Astrocyte (in vitro differentiated cells and primary cell): ENCODE results near the gene STRADB. TPM values are rescaled to one million over a fixed set of nuclear protein-coding genes. Genes with fewer than 3 reads are reported as not detected.

Source experiments
- DNase-seq: peaks from one replicate; pipeline ENCODE4 v3.0.0-alpha.2; 2010; ENCODE audit warnings: low read depth
- FAIRE-seq: peaks from 2 replicates; lab custom pipeline; 2011; peaks lifted over from hg19 to GRCh38; lab: Jason Lieb, UNC
- H2AFZ ChIP-seq: 2 replicates; pipeline ENCODE4 v1.6.0; 2012; ENCODE audit warnings: low read depth, low read length, inconsistent platforms
- H3K27ac ChIP-seq: 2 replicates; pipeline ENCODE4 v1.5.1; 2011; ENCODE audit warnings: low read depth, low read length, inconsistent platforms
- H3K27me3 ChIP-seq: 2 replicates; pipeline ENCODE4 v1.6.0; 2011; ENCODE audit warnings: low read length, inconsistent platforms; ENCODE audit not compliant: insufficient read depth
- H3K36me3 ChIP-seq: 2 replicates; pipeline ENCODE4 v1.5.1; 2011; ENCODE audit warnings: low read length, inconsistent platforms; ENCODE audit not compliant: insufficient read depth
- H3K4me1 ChIP-seq: 2 replicates; pipeline ENCODE4 v1.5.1; 2011; ENCODE audit warnings: low read length, inconsistent platforms; ENCODE audit not compliant: insufficient read depth
- H3K4me2 ChIP-seq: 2 replicates; pipeline ENCODE4 v1.6.0; 2012; ENCODE audit warnings: low read length, inconsistent platforms
- H3K4me3 ChIP-seq: 2 replicates; pipeline ENCODE4 v1.5.1; 2011; ENCODE audit warnings: low read depth, mild to moderate bottlenecking, low read length, inconsistent platforms; ENCODE audit not compliant: insufficient read depth
- H3K79me2 ChIP-seq: 2 replicates; pipeline ENCODE4 v1.6.0; 2012; ENCODE audit warnings: mild to moderate bottlenecking, low read length, inconsistent platforms; ENCODE audit not compliant: insufficient read depth
- H3K9ac ChIP-seq: 2 replicates; pipeline ENCODE4 v1.6.0; 2012; ENCODE audit warnings: mild to moderate bottlenecking, low read length, inconsistent platforms
- H3K9me3 ChIP-seq: 2 replicates; pipeline ENCODE4 v1.5.1; 2012; ENCODE audit warnings: low read depth, mild to moderate bottlenecking, low read length, inconsistent platforms; ENCODE audit not compliant: insufficient read depth
- H4K20me1 ChIP-seq: 2 replicates; pipeline ENCODE4 v1.6.0; 2012; ENCODE audit warnings: low read length, inconsistent platforms; ENCODE audit not compliant: insufficient read depth
- H3K27ac Mint-ChIP-seq: one replicate; pipeline ENCODE4 v1.8.0; 2021; ENCODE audit warnings: mild to moderate bottlenecking, mixed read lengths; ENCODE audit not compliant: unreplicated experiment
- H3K27me3 Mint-ChIP-seq: one replicate; pipeline ENCODE4 v1.8.0; 2021; ENCODE audit warnings: low read depth, mixed read lengths; ENCODE audit not compliant: unreplicated experiment
- H3K36me3 Mint-ChIP-seq: one replicate; pipeline ENCODE4 v1.8.0; 2021; ENCODE audit warnings: low read depth, mixed read lengths; ENCODE audit not compliant: unreplicated experiment
- H3K4me1 Mint-ChIP-seq: one replicate; pipeline ENCODE4 v1.8.0; 2021; ENCODE audit warnings: low read depth, mixed read lengths; ENCODE audit not compliant: unreplicated experiment
- H3K4me3 Mint-ChIP-seq: one replicate; pipeline ENCODE4 v1.8.0; 2021; ENCODE audit warnings: mild to moderate bottlenecking, moderate library complexity, mixed read lengths; ENCODE audit not compliant: unreplicated experiment
- H3K9me3 Mint-ChIP-seq: one replicate; pipeline ENCODE4 v1.8.0; 2021; ENCODE audit warnings: mild to moderate bottlenecking, mixed read lengths; ENCODE audit not compliant: unreplicated experiment
- CTCF ChIP-seq: IDR thresholded peaks from 2 replicates; pipeline ENCODE4 v1.5.1; 2011; ENCODE audit warnings: low read depth, mild to moderate bottlenecking, inconsistent platforms, low read length, moderate library complexity; ENCODE audit not compliant: insufficient read depth
- EZH2 ChIP-seq: IDR thresholded peaks from 2 replicates; pipeline ENCODE4 v1.6.1; 2012; ENCODE audit warnings: mild to moderate bottlenecking, low read length, inconsistent platforms; ENCODE audit not compliant: insufficient read depth
- total RNA-seq: library from RNA; stranded (reverse); gene quantifications from 2 replicates; pipeline ENCODE4 v1.2.1, GENCODE V29; 2021

Gene STRADB
- total RNA-seq, 1 donor from 2014 or later = 40.5 TPM

GRCh38 chr2:201406077-201406662, 45.4 kb upstream of the STRADB start:
- Histone ChIP-seq H3K4me1 (peaks cover 9% of the 10 kb centered on the region), H3K27me3 (no peaks in the 10 kb centered on the region), H3K9me3 (no peaks in the 10 kb centered on the region), H3K27ac (no peak overlapping the region), H3K79me2 (peaks cover 11% of the 10 kb centered on the region), H3K4me3 (no peak overlapping the region), H3K36me3 (peaks cover 8% of the 10 kb centered on the region), H3K9ac (no peak overlapping the region), H2AFZ (no peak overlapping the region), H4K20me1 (peaks cover 5% of the 10 kb centered on the region), H3K4me2 (no peak overlapping the region)
- Mint-ChIP-seq H3K9me3 (no peaks in the 10 kb centered on the region), H3K27me3 (no peaks in the 10 kb centered on the region), H3K27ac (peak overlapping the region; percentile 89), H3K4me3 (peak overlapping the region; percentile 82), H3K4me1 (peaks cover 30% of the 10 kb centered on the region), H3K36me3 (peaks cover 8% of the 10 kb centered on the region)
- peak; percentile 34 for FAIRE-seq
- DNase-seq = peak; percentile 71
- TF ChIP-seq EZH2 (no peak), CTCF (no peak)

- Mint-ChIP-seq H3K4me3 (peak overlapping the region; percentile 82), H3K9me3 (peaks cover 3% of the 10 kb centered on the region), H3K36me3 (peaks cover 10% of the 10 kb centered on the region), H3K27me3 (no peaks in the 10 kb centered on the region), H3K4me1 (peaks cover 31% of the 10 kb centered on the region), H3K27ac (peak overlapping the region; percentile 7)
- no peak overlapping the region for H3K4me2 ChIP-seq
- H3K27ac ChIP-seq = no peak overlapping the region
- H3K36me3 ChIP-seq = peaks cover 8% of the 10 kb centered on the region
- H3K4me1 ChIP-seq = peaks cover 9% of the 10 kb centered on the region
- H3K79me2 ChIP-seq = peaks cover 12% of the 10 kb centered on the region
- no peak overlapping the region for H2AFZ ChIP-seq
- FAIRE-seq (no peak), DNase-seq (no peak)
- no peak overlapping the region for H3K9ac ChIP-seq
- no peak overlapping the region for H3K4me3 ChIP-seq
- H3K9me3 ChIP-seq = no peaks in the 10 kb centered on the region
- TF ChIP-seq EZH2 = no peak
- no peak for TF ChIP-seq CTCF
- peaks cover 5% of the 10 kb centered on the region for H4K20me1 ChIP-seq
- H3K27me3 ChIP-seq = no peaks in the 10 kb centered on the region
Observed at GRCh38 chr2:201407265-201407664, 44.3 kb upstream of the STRADB start.

- H3K9ac ChIP-seq = no peak overlapping the region
- FAIRE-seq (peak; percentile 17), DNase-seq (no peak)
- H3K79me2 ChIP-seq = peaks cover 28% of the 10 kb centered on the region
- peaks cover 8% of the 10 kb centered on the region for H3K36me3 ChIP-seq
- H4K20me1 ChIP-seq = peaks cover 15% of the 10 kb centered on the region
- H3K4me1 ChIP-seq = peaks cover 7% of the 10 kb centered on the region
- H3K27me3 ChIP-seq = no peaks in the 10 kb centered on the region
- Mint-ChIP-seq H3K4me3 (no peak overlapping the region), H3K9me3 (peaks cover 3% of the 10 kb centered on the region), H3K36me3 (peaks cover 10% of the 10 kb centered on the region), H3K4me1 (peaks cover 18% of the 10 kb centered on the region), H3K27ac (no peak overlapping the region), H3K27me3 (no peaks in the 10 kb centered on the region)
- no peaks in the 10 kb centered on the region for H3K9me3 ChIP-seq
- no peak overlapping the region for H2AFZ ChIP-seq
- H3K4me3 ChIP-seq = no peak overlapping the region
- TF ChIP-seq CTCF = no peak
- TF ChIP-seq EZH2 = no peak
- no peak overlapping the region for H3K27ac ChIP-seq
- H3K4me2 ChIP-seq = no peak overlapping the region
Observed at GRCh38 chr2:201408931-201409330, 42.6 kb upstream of the STRADB start.
